ENCODE results near the gene HSD17B1. TPM values are rescaled to one million over a fixed set of nuclear protein-coding genes. Genes with fewer than 3 reads are reported as not detected.

The HSD17B1 gene
- total and polyA plus RNA-seq, 2 of the 13 experiments (the other 11 are each of a cell fraction or from before 2014, with no cell fraction given): 0.54 to 0.93 TPM

- TF ChIP-seq ZNF710 (CRISPR knock-in tag; IDR thresholded peaks at IDR 0.05; ENCODE audit: borderline replicate concordance) (no peak), ZNF800 (CRISPR knock-in tag; IDR thresholded peaks at IDR 0.05) (peak; percentile 66; the same call in 1 of the 2 replicates), ZFP36L1 (CRISPR knock-in tag; IDR thresholded peaks at IDR 0.05) (no peak), SNAPC4 (CRISPR knock-in tag; IDR thresholded peaks at IDR 0.05) (no peak; the same call in 1 of the 2 replicates), ETV6 (CRISPR knock-in tag; conservative IDR thresholded peaks at IDR 0.05) (no peak), JARID2 (CRISPR knock-in tag; IDR thresholded peaks at IDR 0.05; ENCODE audit: insufficient replicate concordance) (no peak), ZNF510 (CRISPR knock-in tag; IDR thresholded peaks at IDR 0.05; ENCODE audit: low read depth) (peak; percentile 49; the same call in 1 of the 2 replicates), ZNF768 (CRISPR knock-in tag; IDR thresholded peaks at IDR 0.05) (peak; percentile 29; the same call in 1 of the 2 replicates), NONO (IDR thresholded peaks at IDR 0.05) (no peak), NONO (CRISPR knock-in tag; conservative IDR thresholded peaks at IDR 0.05) (no peak; the same call in 1 of the 2 replicates), SSRP1 (CRISPR knock-in tag; IDR thresholded peaks at IDR 0.05) (peak; percentile 71; the same call in 1 of the 2 replicates), ZNF441 (CRISPR knock-in tag; IDR thresholded peaks at IDR 0.05; ENCODE audit: borderline replicate concordance) (peak; percentile 2; the same call in 1 of the 2 replicates), ZEB1 (IDR thresholded peaks at IDR 0.05; ENCODE audit: insufficient replicate concordance, low read depth) (peak; percentile 80), ZNF576 (CRISPR knock-in tag; IDR thresholded peaks at IDR 0.05) (peak; percentile 58; the same call in 1 of the 2 replicates), RBAK (CRISPR knock-in tag; IDR thresholded peaks at IDR 0.05) (peak; percentile 42; the same call in 1 of the 2 replicates), ZNF33B (CRISPR knock-in tag; IDR thresholded peaks at IDR 0.05) (peak; percentile 24; the same call in 1 of the 2 replicates)
Observed at GRCh38 chr17:42535155-42536047, 17.3 kb upstream of the HSD17B1 start (continued).
